ENCODE measurements around the gene WFDC2.

Gene WFDC2

GRCh38 chr20:45469336-45470261, at the start of gene WFDC2:
WFDC2 (plus strand) TSS chr20:45469753; CDS start chr20:45469782, 29 bp downstream.
- no peak for DNase-seq (ENCODE audit: low spot score)
- in situ Hi-C loops (cut with MboI; ENCODE audit: low sequenced_read_pairs, unreplicated experiment): loop anchor here (25.0 kb wide), 1 partner anchor 293 kb away; no protein-coding TSS in a partner anchor
- no peak for TF ChIP-seq CTCF (IDR thresholded peaks at IDR 0.05; ENCODE audit: borderline replicate concordance, control extremely low read depth, extremely low read depth, insufficient read depth, missing control alignments)

- no peak for TF ChIP-seq CTCF (IDR thresholded peaks at IDR 0.05; ENCODE audit: borderline replicate concordance, control extremely low read depth, extremely low read depth, insufficient read depth, missing control alignments)
- in situ Hi-C loops (cut with MboI; ENCODE audit: low sequenced_read_pairs, unreplicated experiment): no loop called here
- no peak for DNase-seq (ENCODE audit: low spot score)
Measured at GRCh38 chr20:45420125-45420524, 49.4 kb upstream of the WFDC2 start.

GRCh38 chr20:45423700-45424099, 45.9 kb upstream of the WFDC2 start:
- DNase-seq (ENCODE audit: low spot score): no peak
- in situ Hi-C loops (cut with MboI; ENCODE audit: low sequenced_read_pairs, unreplicated experiment): no loop called here
- no peak for TF ChIP-seq CTCF (IDR thresholded peaks at IDR 0.05; ENCODE audit: borderline replicate concordance, control extremely low read depth, extremely low read depth, insufficient read depth, missing control alignments)

- no peak for DNase-seq (ENCODE audit: low spot score)
- no peak for TF ChIP-seq CTCF (IDR thresholded peaks at IDR 0.05; ENCODE audit: borderline replicate concordance, control extremely low read depth, extremely low read depth, insufficient read depth, missing control alignments)
- in situ Hi-C loops (cut with MboI; ENCODE audit: low sequenced_read_pairs, unreplicated experiment): no loop called here
Measured at GRCh38 chr20:45425561-45425960, 44.0 kb upstream of the WFDC2 start.

GRCh38 chr20:45426320-45427016, 43.1 kb upstream of the WFDC2 start:
- in situ Hi-C loops (cut with MboI; ENCODE audit: low sequenced_read_pairs, unreplicated experiment): no loop called here

More at GRCh38 chr20:45426320-45427016, 43.1 kb upstream of the WFDC2 start:
- TF ChIP-seq CTCF (IDR thresholded peaks at IDR 0.05; ENCODE audit: borderline replicate concordance, control extremely low read depth, extremely low read depth, insufficient read depth, missing control alignments): no peak
- DNase-seq (ENCODE audit: low spot score): no peak
